ENCODE data around the gene TBC1D7.

GRCh38 chr6:13372688-13373487 is 44.6 kb upstream of the TBC1D7 start:
- no peak for TF ChIP-seq CTCF (IDR thresholded peaks at IDR 0.05)
- TF ChIP-seq RNF2 (IDR thresholded peaks at IDR 0.05; ENCODE audit: borderline replicate concordance, low read depth): no peak
- TF ChIP-seq REST (IDR thresholded peaks at IDR 0.05): no peak
- TF ChIP-seq HOXA7 (CRISPR knock-in tag; IDR thresholded peaks at IDR 0.05): no peak

Measured in A549 (cell line).